Measurements from ENCODE around the gene ELAVL1.

Gene ELAVL1

GRCh38 chr19:7986321-7987113 is 18.9 kb downstream of the ELAVL1 start:
- DNase-seq (ENCODE audit: low read depth, low spot score): no peak

- no peak for DNase-seq (ENCODE audit: low read depth, low spot score)
Measured at GRCh38 chr19:7985481-7985911, 19.9 kb downstream of the ELAVL1 start.

GRCh38 chr19:7983995-7984837 is 21.2 kb downstream of the ELAVL1 start:
- no peak for DNase-seq (ENCODE audit: low read depth, low spot score)

GRCh38 chr19:7983286-7983950 is 22.0 kb downstream of the ELAVL1 start:
- DNase-seq (ENCODE audit: low read depth, low spot score): no peak

- no peak for DNase-seq (ENCODE audit: low read depth, low spot score)
Measured at GRCh38 chr19:7982651-7983099, 22.8 kb downstream of the ELAVL1 start.

- no peak for DNase-seq (ENCODE audit: low read depth, low spot score)
Measured at GRCh38 chr19:7982103-7982502, 23.3 kb downstream of the ELAVL1 start.

GRCh38 chr19:7981661-7982060 is 23.8 kb downstream of the ELAVL1 start:
- no peak for DNase-seq (ENCODE audit: low read depth, low spot score)

GRCh38 chr19:7981199-7981598 is 24.2 kb downstream of the ELAVL1 start:
- no peak for DNase-seq (ENCODE audit: low read depth, low spot score)

- DNase-seq (ENCODE audit: low read depth, low spot score): no peak
Measured at GRCh38 chr19:7980635-7981121, 24.8 kb downstream of the ELAVL1 start.

GRCh38 chr19:7980168-7980567 is 25.3 kb downstream of the ELAVL1 start:
- DNase-seq (ENCODE audit: low read depth, low spot score): no peak

- DNase-seq (ENCODE audit: low read depth, low spot score): no peak
Measured at GRCh38 chr19:7979559-7979958, 25.9 kb downstream of the ELAVL1 start.

GRCh38 chr19:7979011-7979410 is 26.4 kb downstream of the ELAVL1 start:
- DNase-seq (ENCODE audit: low read depth, low spot score): no peak

- no peak for DNase-seq (ENCODE audit: low read depth, low spot score)
Measured at GRCh38 chr19:7978179-7978825, 27.1 kb downstream of the ELAVL1 start.

GRCh38 chr19:7977723-7978040 is 27.8 kb downstream of the ELAVL1 start:
- DNase-seq (ENCODE audit: low read depth, low spot score): no peak

GRCh38 chr19:7977021-7977722 is 28.3 kb downstream of the ELAVL1 start:
- DNase-seq (ENCODE audit: low read depth, low spot score): no peak

- DNase-seq (ENCODE audit: low read depth, low spot score): no peak
Measured at GRCh38 chr19:7976461-7976860, 29.0 kb downstream of the ELAVL1 start.

- no peak for DNase-seq (ENCODE audit: low read depth, low spot score)
Measured at GRCh38 chr19:7975037-7975436, 30.4 kb downstream of the ELAVL1 start.

- no peak for DNase-seq (ENCODE audit: low read depth, low spot score)
Measured at GRCh38 chr19:7973883-7974282, 31.6 kb downstream of the ELAVL1 start.

- DNase-seq (ENCODE audit: low read depth, low spot score): no peak
Measured at GRCh38 chr19:7971553-7972520, 33.6 kb downstream of the ELAVL1 start.

All from activated naive CD8-positive, alpha-beta T cell treated with anti-CD3 and anti-CD28 coated beads, Interleukin-2, amount 50 U/mL, for 16 hours (primary cell).